Lower leg skin (tissue), 3 donors: ENCODE data around the gene TAF12.

Experiments
- CTCF ChIP-seq, 3 donors: fragments of 450-650 bp; IDR thresholded peaks; one replicate each; pipeline ENCODE4 v1.5.1; 2016; ENCODE audit warnings: antibody characterized with exemption in 3 of 3, mild to moderate bottlenecking in 3 of 3, moderate library complexity in 2 of 3
- POLR2A ChIP-seq, 2 donors: fragments of 450-650 bp; IDR thresholded peaks; one replicate each; pipeline ENCODE4 v1.6.1; 2016 to 2017; ENCODE audit warnings: antibody characterized with exemption in 2 of 2, mild to moderate bottlenecking in 1 of 2, moderate library complexity in 1 of 2

DNA sequence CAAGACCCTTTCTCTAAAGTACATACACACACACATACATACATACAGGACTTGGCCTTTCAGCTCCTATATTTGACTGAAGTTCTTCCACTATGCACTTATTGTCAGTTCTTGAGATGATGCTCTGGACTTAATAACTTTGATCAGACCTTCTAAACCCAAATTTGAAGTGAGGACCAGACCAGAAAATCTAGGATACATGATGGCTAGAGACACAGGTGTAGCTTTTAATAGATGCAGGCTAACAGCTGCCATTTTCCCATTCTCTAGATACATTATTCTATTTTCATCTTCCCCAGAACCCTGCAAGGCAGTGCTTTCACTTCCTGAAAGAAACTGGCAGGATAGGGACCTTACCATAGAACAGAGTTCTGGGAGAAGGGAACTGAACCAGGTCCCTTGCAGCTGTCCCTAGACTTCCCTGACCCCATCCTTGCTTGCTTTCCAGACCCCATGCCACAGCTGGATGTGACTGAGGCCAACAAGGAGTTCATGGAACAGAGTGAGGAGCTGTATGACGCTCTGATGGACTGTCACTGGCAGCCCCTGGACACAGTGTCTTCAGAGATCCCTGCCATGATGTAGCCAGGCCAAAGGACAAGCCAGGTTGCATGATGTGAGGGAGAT is 65.7 kb downstream of the TAF12 start:
- no peak for TF ChIP-seq CTCF (IDR thresholded peaks at IDR 0.05)
- TF ChIP-seq POLR2A (IDR thresholded peaks at IDR 0.05), result no peak
